ENCODE results near the gene RALGDS. TPM values are rescaled to one million over a fixed set of nuclear protein-coding genes. Genes with fewer than 3 reads are reported as not detected.
A peak's percentile ranks its signal among the peaks of the same experiment; 100 is the strongest.
"Not testable (repeated sequence)": the region's sequence is repeated elsewhere in the genome, so short reads cannot be mapped to it uniquely, and the experiment has no call there.

Gene RALGDS
- total RNA-seq, 1 experiment from 2014 or later = 29.8 TPM

DNA sequence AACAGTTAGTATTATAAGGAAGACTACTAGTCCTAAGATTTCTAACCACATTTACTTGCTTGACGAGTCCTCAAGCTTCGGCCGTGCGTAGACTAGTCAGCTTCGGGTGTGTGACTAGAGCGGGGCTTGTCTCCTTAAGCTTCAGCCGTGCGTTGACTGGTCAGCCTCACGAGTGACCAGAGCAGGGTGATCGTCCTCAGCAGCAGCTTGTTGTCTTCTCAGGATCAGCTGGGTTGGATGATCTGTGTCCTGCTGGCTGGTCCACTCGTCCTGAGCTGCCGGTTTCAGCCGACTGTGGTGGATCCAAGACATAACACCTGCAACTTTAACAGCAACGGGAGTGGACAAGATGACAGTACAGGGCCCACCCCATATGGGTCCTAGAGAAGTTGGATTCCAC, 42.6 kb downstream of the RALGDS start:
- in situ Hi-C loops (cut with HindIII; ENCODE audit: low sequenced_read_pairs) = no loop called here
- no peak for DNase-seq (ENCODE audit: low spot score)

GRCh38 chr9:133076691-133077090, 44.3 kb downstream of the RALGDS start:
- in situ Hi-C loops (cut with HindIII; ENCODE audit: low sequenced_read_pairs) = no loop called here
- no peak for DNase-seq (ENCODE audit: low spot score)

- in situ Hi-C loops (cut with HindIII; ENCODE audit: low sequenced_read_pairs) = no loop called here
- no peak for DNase-seq (ENCODE audit: low spot score)
Measured at GRCh38 chr9:133075925-133076630, 45.0 kb downstream of the RALGDS start.

- in situ Hi-C loops (cut with HindIII; ENCODE audit: low sequenced_read_pairs) = no loop called here
- DNase-seq (ENCODE audit: low spot score) = no peak
Measured at GRCh38 chr9:133074111-133074651, 46.9 kb downstream of the RALGDS start.

DNA sequence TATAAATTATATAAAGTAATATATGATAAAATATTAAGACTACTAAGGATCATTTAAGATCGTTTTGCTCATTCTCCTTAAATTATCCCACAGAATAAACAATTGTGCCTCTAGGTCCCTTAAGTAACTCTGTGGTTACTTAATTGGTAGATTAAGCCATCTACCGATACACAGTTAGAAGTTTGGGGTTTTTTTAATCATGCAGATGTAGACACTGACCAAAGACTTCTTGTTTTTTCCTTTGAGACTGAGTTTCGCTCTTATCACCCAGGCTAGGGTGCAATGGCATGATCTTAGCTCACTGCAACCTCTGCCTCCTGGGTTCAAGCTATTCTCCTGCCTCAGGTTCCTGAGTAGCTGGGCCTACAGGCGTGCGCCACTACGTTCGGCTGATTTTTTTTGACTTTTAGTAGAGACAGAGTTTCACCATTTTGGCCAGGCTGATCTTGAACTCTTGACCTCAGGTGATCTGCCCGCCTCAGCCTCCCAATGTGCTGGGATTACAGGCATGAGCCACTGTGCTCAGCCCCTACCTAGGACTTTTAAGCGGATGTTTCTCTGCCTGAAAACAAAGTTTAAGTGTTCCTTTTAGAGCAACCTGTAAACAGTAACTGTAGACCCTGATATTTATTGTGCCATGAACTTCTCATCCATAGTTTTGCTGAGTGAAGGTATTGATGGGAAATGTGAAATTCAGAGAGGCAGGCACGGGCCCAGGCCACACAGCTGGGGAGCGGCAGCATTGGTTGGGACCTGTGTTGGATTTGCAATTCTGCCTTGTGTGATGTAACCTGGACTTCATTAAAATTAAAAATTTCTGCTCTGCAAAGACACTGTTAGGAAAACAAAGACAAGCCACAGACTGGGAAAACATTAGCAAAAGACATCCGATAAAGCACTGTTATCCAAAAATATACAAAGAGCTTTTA, 47.7 kb downstream of the RALGDS start:
- in situ Hi-C loops (cut with HindIII; ENCODE audit: low sequenced_read_pairs) = no loop called here
- DNase-seq (ENCODE audit: low spot score) = no peak

DNA sequence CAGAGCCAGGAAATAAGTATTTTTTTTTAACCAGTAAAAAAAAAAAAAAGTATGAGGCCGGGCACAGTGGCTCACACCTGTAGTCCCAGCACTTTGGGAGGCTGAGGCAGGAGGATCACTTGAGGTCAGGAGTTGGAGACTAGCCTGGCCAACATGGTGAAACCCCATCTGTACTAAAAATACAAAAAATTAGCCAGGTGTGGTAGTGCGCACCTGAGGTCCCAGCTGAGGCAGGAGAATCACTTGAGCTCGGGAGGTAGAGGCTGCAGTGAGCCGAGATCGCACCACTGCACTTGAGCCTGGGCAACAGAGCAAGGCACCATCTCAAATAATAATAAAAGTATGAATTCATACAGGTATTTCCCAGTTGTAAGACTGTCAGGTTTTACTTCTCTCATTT, 48.8 kb downstream of the RALGDS start:
- in situ Hi-C loops (cut with HindIII; ENCODE audit: low sequenced_read_pairs) = not testable (repeated sequence)

GRCh38 chr9:133071484-133072150, 49.4 kb downstream of the RALGDS start:
- no peak for DNase-seq (ENCODE audit: low spot score)
- in situ Hi-C loops (cut with HindIII; ENCODE audit: low sequenced_read_pairs) = no loop called here

More for the DNA sequence above, 48.8 kb downstream of the RALGDS start:
- not testable (repeated sequence) for DNase-seq (ENCODE audit: low spot score)

- DNase-seq (ENCODE audit: low spot score); in situ Hi-C loops (cut with HindIII; ENCODE audit: low sequenced_read_pairs): not testable (repeated sequence)
Measured at GRCh38 chr9:133070985-133071384, 50.1 kb downstream of the RALGDS start.

GRCh38 chr9:133070500-133070961, 50.5 kb downstream of the RALGDS start:
- in situ Hi-C loops (cut with HindIII; ENCODE audit: low sequenced_read_pairs); DNase-seq (ENCODE audit: low spot score): not testable (repeated sequence)

GRCh38 chr9:133068431-133068830, 52.6 kb downstream of the RALGDS start:
- DNase-seq (ENCODE audit: low spot score); in situ Hi-C loops (cut with HindIII; ENCODE audit: low sequenced_read_pairs): not testable (repeated sequence)

DNA sequence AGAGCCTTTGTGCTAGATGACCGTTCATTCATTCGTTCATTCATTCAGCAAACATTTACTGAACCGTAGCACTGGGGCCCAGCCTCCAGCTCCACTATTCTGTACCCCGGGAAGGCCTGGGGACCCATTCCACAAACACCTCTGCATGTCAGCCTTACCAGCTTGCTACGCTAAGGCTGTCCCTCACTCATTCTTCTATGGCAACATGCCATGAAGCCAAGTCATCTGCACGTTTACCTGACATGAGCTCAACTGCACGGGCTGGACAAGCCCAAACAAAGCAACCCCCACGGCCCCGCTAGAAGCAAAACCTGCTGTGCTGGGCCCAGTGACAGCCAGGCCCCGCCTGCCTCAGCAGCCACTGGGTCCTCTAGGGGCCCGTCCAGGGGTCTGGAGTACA, 53.2 kb downstream of the RALGDS start:
- in situ Hi-C loops (cut with HindIII; ENCODE audit: low sequenced_read_pairs) = no loop called here
- DNase-seq (ENCODE audit: low spot score) = no peak

DNA sequence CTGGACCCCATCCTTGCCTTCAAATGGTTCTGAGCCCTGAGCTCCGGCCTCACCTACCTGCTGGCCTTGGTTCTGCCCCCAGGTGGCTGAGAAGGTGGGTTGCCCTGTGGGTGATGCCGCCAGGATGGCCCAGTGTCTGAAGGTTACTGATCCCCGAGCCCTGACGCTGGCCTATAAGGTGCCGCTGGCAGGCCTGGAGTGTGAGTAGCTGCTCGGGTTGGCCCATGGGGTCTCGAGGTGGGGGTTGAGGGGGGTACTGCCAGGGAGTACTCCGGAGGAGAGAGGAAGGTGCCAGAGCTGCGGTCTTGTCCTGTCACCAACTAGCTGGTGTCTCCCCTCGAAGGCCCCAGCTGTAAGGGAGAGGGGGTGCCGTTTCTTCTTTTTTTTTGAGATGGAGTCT, 54.0 kb downstream of the RALGDS start:
- no peak for DNase-seq (ENCODE audit: low spot score)
- in situ Hi-C loops (cut with HindIII; ENCODE audit: low sequenced_read_pairs) = no loop called here

GRCh38 chr9:133066181-133066983, 54.7 kb downstream of the RALGDS start:
- no peak for DNase-seq (ENCODE audit: low spot score)
- in situ Hi-C loops (cut with HindIII; ENCODE audit: low sequenced_read_pairs) = no loop called here

DNA sequence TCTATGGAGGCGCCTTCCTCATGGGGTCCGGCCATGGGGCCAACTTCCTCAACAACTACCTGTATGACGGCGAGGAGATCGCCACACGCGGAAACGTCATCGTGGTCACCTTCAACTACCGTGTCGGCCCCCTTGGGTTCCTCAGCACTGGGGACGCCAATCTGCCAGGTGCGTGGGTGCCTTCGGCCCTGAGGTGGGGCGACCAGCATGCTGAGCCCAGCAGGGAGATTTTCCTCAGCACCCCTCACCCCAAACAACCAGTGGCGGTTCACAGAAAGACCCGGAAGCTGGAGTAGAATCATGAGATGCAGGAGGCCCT, 56.0 kb downstream of the RALGDS start:
- DNase-seq (ENCODE audit: low spot score) = no peak
- in situ Hi-C loops (cut with HindIII; ENCODE audit: low sequenced_read_pairs) = no loop called here

- DNase-seq (ENCODE audit: low spot score) = no peak
Measured at GRCh38 chr9:133064241-133065069, 56.6 kb downstream of the RALGDS start.

DNA sequence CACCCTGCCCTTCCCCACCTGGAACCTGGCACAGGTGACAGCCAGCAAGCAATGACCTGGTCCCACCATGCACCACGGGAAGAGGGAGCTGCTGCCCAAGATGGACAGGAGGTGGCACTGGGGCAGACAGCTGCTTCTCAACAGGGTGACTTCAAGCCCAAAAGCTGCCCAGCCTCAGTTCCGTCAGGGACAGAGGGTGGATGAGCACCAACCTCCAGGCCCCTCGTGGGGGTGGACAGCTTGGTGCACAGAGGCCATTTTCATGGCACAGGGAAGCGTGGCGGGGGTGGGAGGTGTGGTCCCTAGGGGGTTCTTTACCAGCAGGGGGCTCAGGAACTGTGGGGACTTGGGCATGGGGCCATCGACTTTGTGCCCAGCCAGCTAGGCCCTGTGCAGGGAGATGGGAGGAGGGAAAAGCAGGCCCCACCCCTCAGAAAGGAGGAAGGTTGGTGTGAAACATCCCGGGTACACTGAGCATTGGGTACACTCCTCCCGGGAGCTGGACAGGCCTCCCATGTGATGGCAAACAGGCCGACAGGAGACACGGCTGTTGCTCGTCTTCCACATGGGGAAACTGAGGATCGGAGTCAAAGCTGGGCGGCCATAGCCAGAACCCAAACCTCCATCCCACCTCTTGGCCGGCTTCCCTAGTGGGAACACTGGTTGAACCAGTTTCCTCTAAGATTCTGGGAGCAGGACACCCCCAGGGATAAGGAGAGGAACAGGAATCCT, 57.4 kb downstream of the RALGDS start:
- DNase-seq (ENCODE audit: low spot score) = peak; percentile 33
- in situ Hi-C loops (cut with HindIII; ENCODE audit: low sequenced_read_pairs) = no loop called here

More at GRCh38 chr9:133064241-133065069, 56.6 kb downstream of the RALGDS start:
- in situ Hi-C loops (cut with HindIII; ENCODE audit: low sequenced_read_pairs) = no loop called here

GRCh38 chr9:133063159-133063499, 57.9 kb downstream of the RALGDS start:
- in situ Hi-C loops (cut with HindIII; ENCODE audit: low sequenced_read_pairs) = no loop called here
- no peak for DNase-seq (ENCODE audit: low spot score)
